GM04504 (cell line): Measurements from ENCODE around the gene ING2.

Experiments used
- DNase-seq: peaks from one replicate; pipeline ENCODE4 v3.0.0-alpha.2; 2012; ENCODE audit warnings: low read depth

Gene ING2

GRCh38 chr4:183499389-183499788, 5.5 kb upstream of the ING2 start:
- no peak for DNase-seq

- DNase-seq = no peak
These were observed 5.1 kb upstream of the ING2 start for GRCh38 chr4:183499801-183500200.

GRCh38 chr4:183503497-183504063, 1.3 kb upstream of the ING2 start:
- DNase-seq = no peak

DNA sequence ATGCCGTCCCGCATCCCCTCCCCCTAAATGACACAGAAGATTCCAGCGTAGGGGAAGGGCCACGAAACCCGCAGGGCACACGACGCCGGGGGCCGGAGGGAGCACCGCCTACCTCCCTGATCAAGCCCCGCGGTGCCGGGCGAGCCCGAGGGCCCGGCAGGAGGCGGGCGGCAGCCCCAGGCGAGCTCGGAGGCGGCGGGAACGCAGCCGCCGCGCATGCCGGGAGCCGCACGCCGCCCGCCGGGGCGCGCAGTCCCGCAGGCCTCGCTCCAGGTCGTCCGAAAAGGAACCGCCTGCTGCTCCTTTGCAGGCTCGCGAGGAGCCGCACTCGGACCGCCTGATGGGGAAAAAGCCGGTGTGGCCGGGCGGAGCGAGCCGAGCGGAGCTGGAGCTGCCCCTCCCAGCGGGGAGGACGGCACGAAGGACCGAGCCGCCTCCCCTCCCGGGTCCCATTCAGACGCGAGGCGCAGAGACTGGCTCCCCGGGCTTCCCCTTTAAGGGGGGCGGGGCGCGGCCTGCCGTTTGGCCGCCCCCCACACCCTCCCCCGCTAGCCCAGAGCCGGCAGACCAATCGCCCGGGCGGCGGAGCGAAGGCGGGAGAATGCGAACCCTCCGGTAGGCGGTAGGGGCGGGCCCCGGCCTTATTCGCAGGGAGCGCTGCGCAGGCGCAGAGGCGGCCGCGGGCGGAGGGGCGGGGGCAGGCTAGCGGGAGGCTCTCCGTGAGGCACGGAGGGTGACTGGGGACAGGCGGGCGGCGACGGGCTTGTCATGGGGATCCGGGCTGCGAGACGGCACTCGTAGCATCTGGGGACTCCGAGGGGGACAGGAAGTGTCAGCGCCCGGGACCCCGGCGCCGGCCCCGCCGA, 561 bp upstream of the ING2 start:
- DNase-seq = peak; percentile 96

GRCh38 chr4:183505611-183506388, 942 bp downstream of the ING2 start:
- DNase-seq = peak; percentile 68

- no peak for DNase-seq
These were observed 1.5 kb downstream of the ING2 start for GRCh38 chr4:183506389-183506735.

DNA sequence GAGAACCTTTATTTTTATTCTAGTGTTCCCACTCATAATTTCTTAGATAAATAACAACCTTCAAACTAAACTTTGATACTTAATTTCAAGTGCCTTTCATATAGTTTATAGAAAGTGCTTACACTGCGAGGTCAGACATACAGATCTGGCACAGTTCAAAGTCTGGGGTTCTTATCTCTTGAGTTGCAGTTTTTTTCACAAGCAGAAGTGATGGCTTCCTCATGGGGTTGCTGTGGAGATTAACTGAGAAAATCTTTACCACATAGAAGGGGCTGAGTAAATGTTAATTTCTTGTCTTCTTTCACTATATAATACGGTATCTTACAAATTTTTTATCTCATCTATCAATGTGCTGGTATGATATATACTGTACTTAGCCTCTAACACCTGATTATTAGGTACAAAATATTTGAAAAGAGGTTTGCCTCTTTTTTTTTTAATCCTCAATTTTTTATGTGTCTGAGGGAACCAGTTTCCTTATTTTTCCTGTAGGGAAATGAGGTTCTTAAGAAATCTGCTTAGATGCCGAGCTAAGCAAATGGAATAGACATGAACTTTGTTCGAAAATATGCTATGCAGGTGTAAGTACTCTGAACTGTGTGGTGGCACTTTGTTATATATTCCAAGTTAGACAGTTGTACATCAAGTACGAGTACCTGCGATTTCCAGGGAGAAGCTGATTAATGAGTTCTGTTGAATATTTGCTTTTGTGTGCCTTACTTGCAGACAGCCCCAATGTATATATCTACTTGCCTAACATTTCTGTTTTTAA, 3.3 kb downstream of the ING2 start:
- no peak for DNase-seq

- no peak for DNase-seq
These were observed 4.0 kb downstream of the ING2 start for GRCh38 chr4:183508697-183509335.

DNA sequence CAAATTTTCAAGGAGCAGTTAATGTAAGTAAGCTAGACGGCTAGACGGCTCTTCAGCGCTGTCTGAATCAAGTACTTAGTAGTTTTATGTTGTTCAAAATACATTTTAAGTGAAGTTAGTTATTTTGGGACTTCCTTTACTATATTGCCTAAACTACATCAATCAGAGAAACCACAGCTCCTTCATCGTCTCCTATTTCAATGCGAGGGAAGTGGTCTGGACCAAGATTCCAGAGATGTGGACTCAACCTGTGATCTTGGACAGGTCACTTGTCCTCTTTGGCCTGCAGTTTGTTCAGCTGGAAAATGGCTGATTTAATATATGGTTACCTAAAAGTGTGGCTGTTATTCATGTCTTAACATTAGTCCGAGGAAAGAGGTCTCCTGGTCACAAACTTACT, 10.6 kb downstream of the ING2 start:
- no peak for DNase-seq

DNA sequence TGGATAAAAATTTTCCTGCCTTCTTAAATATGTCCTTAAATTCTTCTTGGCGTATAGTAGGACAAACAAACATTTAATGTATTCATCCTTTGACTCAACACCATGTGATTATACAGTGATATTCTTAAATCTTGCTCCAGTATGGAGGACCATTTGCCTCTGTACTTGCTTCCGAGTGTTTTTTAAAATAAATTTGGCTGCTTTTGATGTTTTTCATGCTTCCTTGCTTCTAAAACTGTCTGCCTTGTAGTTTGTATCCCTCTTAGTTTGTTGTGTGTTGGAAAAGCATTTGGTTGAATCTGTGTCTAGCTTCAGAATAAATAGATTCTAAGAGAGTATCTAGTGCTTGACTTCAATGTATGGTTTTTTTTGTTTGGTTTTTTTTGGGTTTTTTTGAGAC, 12.3 kb downstream of the ING2 start:
- DNase-seq = no peak

DNA sequence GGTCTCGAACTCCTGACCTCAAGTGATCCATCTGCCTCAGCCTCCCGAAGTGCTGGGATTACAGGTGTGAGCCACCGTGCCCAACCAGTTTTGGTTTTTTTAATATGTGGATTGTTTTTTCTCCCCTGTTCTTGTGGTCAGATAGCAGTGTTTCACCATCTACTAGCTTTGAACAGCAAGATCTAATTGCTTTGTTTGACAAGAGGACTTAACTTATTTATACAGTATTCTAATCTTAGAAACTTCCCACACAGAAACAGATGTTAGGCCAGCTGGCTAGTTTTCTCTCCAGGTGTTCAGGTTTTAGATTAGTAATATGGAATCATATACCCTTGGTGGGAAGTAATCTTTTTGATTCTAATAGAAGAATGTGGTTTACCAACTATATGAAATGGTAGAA, 12.9 kb downstream of the ING2 start:
- no peak for DNase-seq

DNA sequence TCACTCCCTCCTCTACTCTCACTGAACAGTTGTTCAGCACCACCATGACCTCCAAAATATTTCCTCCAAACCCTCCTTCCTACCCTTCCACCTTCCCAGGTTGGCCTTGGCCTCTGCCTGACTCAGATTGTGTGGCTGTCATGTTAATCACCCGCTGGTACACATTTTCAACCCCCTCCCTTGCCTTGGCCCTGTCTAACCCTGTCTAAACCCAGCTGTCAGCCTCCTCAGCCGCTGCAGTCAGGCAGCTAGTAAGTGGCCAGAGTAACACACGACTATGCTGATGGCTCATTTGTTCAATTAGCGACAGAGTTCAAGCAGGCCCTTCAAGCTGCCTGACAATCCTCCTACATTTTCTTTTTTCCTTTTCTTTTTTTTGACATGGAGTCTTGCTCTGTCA, 18.0 kb downstream of the ING2 start:
- no peak for DNase-seq

GRCh38 chr4:183527326-183527725, 22.5 kb downstream of the ING2 start:
- DNase-seq = no peak

DNA sequence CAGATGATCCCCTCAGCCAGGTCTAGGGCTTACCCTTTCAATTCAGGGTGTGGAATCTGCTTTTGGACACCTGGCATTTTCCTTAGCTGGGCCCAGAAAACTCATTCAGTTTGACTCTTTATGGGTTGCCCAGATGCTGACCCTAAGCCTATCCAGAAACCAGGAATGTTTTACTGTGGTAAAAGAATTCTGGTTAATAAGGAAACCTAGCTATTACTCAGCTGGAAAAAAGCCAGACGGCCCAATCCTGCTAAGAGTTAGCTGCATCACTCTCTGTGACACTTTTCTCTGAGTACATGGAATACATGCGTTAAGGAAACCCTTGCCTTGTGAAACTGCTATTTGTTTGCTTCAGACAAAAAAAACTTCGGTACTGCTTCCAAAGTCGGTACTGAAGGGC, 28.0 kb downstream of the ING2 start:
- DNase-seq = peak; percentile 9

DNA sequence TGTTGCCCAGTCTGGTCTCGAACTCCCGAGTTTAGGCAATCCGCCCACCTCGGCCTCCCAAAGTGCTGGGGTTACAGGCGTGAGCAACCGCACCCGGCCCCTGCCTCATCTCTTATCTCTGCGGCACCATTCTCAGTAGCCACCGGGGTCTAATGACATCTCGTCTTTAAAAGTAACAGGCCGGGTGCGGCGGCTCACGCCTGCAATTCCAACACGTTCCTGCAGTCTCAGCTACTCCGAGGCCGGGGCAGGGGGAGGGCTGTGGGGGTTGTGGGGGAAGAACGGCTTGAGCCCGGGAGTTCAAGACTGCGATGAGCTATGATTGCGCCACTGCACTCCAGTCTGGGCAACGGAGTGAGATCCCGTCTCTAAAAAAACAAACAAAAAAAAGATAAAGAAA, 28.8 kb downstream of the ING2 start:
- DNase-seq = no peak

- no peak for DNase-seq
These were observed 35.7 kb downstream of the ING2 start for GRCh38 chr4:183540410-183541009.

DNA sequence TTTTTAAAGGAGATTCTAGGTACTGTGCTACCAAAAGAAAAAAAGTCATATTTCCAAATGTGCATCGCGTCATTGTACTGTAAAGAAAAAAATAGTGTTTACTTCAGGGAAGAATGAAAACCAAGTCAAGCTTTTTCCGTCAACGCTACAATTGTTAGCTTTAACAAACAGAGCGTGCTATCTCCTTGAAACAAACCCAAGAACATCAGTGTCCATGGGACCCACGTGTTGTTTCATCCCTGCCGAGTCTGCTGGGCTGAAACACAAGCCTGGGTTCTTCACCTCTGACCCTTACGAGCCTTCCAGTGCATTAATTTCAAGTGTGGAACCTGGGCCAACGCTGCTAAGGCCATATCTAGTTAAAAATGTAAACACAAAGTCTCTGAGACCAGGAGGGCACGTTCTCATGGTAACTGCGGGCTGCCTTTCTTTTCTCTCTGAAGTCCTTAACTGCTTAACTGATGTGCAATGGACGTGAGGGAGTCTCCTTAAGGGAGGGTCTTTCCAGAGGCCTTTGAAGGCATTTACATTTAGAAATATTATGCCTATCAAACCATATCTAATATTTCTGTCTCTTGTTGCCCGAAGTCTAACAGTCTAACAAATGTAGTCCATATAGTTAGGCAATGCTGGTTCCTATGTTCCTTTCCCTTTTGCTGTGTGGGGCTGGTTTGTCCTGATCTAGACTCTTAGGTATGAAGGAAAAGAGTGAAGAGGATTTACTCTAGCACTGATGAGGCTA, 36.3 kb downstream of the ING2 start:
- no peak for DNase-seq

DNA sequence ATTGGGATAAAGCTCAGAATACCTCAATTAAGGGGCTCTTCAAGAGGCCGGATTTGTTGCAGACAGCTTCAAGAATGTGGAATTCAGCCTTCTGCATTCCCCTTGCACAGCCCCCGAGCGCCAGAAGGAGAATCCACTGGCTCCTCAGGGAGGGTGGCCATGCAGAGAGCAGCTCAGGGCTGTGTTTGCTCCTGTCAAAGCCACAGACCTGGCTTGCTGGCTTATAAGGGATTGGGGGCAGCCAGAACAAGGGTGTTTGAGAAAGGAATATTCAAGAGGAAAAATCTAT, 36.8 kb downstream of the ING2 start:
- DNase-seq = no peak

DNA sequence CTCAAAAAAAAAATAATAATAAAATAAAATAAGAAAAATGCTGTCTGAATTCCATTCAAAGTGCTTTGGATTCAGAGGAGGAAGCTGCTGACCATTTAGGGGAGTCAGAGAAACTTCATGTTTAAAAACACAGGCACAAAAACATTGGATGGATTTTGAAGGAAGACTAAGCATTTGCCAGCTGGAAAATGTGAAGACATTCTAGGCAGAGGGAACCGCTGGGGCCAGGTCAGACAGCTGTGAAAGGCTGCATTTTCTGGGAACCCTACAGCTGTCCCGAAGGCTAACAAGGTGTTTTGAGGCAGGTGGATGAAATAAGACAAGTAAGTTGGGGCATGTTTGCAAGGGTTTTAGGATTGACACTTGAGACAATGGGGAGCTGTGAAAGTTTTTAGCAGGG, 38.6 kb downstream of the ING2 start:
- no peak for DNase-seq

DNA sequence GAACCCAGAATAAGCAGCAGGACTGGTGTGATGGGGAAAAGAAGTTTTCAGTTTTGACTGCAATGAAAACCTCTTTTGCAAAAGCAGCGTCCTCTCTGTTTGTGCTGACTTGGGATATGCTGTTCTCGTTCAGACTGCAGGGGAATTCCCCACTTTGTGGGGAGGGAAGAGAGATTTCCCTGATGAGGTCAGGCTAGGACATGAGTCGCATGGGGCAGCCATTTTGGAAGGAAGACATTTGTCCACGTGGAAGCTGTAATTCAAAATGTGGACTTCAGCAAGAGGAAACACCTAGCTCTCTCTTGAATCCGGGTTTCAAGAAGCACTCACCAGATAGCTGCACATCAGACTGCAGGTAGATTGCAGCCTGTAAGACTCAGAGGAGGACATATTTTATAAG, 39.3 kb downstream of the ING2 start:
- no peak for DNase-seq

DNA sequence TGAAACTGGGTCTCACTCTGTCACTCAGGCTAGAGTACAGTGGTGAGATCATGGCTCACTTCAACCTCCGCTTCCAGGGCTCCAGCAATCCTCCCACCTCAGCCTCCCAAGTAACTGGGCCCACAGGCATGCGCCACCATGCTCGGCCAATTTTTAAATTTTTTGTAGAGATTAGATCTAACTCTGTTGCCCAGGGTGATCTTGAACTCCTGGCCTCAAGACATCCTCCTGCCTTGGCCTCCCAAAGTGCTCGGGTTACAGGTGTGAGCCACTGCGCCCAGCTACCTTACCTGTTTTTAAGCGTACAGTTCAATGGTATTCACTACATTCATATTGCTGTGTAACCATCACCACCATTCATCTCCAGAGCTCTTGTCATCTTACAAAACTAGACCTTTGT, 41.5 kb downstream of the ING2 start:
- DNase-seq = no peak
